OCI-LY3 (cell line): Measurements from ENCODE around the gene CCL25.

ENCODE experiments used
- H2AFZ ChIP-seq: fragments of 200-600, 300-600 bp; shearing (Covaris generic); 2 replicates; pipeline ENCODE4 v1.6.0; 2014; ENCODE audit warnings: antibody characterized with exemption, low read depth, low read length
- H3K27ac ChIP-seq: fragments of 200-600, 300-600 bp; sonication (generic); 2 replicates; pipeline ENCODE4 v1.5.1; 2014; ENCODE audit warnings: mild to moderate bottlenecking, low read length, moderate library complexity, mixed read lengths
- H3K27me3 ChIP-seq: fragments of 200-600, 300-600 bp; sonication (generic); 2 replicates; pipeline ENCODE4 v1.6.1; 2014; ENCODE audit warnings: low read depth, low read length, mixed read lengths
- H3K36me3 ChIP-seq: fragments of 200-600, 300-600 bp; sonication (generic); replicated peaks from 2 replicates; pipeline ENCODE3; 2014; ENCODE audit warnings: low read depth, low read length, mixed read lengths
- H3K4me1 ChIP-seq: fragments of 300-600, 200-600 bp; sonication (generic); 2 replicates; pipeline ENCODE4 v1.6.1; 2014; ENCODE audit warnings: low read length, mixed read lengths
- H3K4me2 ChIP-seq: fragments of 200-600, 300-600 bp; sonication (generic); 2 replicates; pipeline ENCODE4 v1.6.1; 2014; ENCODE audit warnings: low read length, mixed read lengths
- H3K4me3 ChIP-seq: fragments of 300-600, 200-600 bp; sonication (generic); 2 replicates; pipeline ENCODE4 v1.5.1; 2014; ENCODE audit warnings: antibody characterized with exemption, mild to moderate bottlenecking, low read length, moderate library complexity
- H3K79me2 ChIP-seq: fragments of 300-600, 200-600 bp; shearing (Covaris generic); 2 replicates; pipeline ENCODE4 v1.6.1; 2014; ENCODE audit warnings: mild to moderate bottlenecking, low read length, mixed read lengths
- H3K9ac ChIP-seq: fragments of 300-600, 200-600 bp; shearing (Covaris generic); 2 replicates; pipeline ENCODE4 v1.6.0; 2014; ENCODE audit warnings: mild to moderate bottlenecking, low read length, moderate library complexity
- H3K9me3 ChIP-seq: fragments of 200-600, 300-600 bp; shearing (Covaris generic); 2 replicates; pipeline ENCODE4 v1.6.1; 2014; ENCODE audit warnings: low read length, mixed read lengths; ENCODE audit not compliant: insufficient read depth
- H4K20me1 ChIP-seq: fragments of 200-600, 300-600 bp; sonication (generic); 2 replicates; pipeline ENCODE4 v1.6.1; 2016; ENCODE audit warnings: low read length, mixed read lengths; ENCODE audit not compliant: insufficient read depth
- EZH2phosphoT487 ChIP-seq: fragments of 200-600 bp; shearing (Covaris generic); IDR thresholded peaks from 2 replicates; pipeline ENCODE4 v1.6.1; 2018; ENCODE audit warnings: antibody characterized with exemption, mixed run types, low read depth
- TF ChIP-seq, protein P1 (sequence below): fragments of 200-600, 300-600 bp; sonication (generic); IDR thresholded peaks from 2 replicates; pipeline ENCODE4 v1.5.1; 2014; ENCODE audit warnings: antibody characterized with exemption, low read length, low read depth

Gene CCL25

DNA sequence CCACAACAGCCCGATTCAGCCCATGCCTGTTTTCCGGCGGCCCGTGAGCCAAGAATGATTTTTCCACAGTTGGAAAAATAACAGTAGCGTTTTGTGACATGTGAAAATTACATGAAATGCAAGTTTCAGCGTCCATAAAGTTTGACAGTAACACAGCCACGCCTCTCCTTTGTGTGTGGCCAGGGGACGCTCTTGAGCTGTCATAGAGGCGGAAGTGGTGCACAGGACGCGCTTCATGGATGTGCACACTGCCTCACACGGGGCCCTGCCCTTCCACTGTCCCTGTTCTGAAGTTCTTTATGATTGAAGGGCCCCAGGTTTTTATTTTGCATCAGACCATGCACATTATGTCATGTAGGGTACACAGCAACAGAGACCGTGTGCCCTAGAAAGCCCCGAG is 34.8 kb upstream of the CCL25 start:
- peak overlapping the region; percentile 59 for H3K4me2 ChIP-seq
- TF ChIP-seq EZH2phosphoT487, result no peak
- TF ChIP-seq, protein P1, sequence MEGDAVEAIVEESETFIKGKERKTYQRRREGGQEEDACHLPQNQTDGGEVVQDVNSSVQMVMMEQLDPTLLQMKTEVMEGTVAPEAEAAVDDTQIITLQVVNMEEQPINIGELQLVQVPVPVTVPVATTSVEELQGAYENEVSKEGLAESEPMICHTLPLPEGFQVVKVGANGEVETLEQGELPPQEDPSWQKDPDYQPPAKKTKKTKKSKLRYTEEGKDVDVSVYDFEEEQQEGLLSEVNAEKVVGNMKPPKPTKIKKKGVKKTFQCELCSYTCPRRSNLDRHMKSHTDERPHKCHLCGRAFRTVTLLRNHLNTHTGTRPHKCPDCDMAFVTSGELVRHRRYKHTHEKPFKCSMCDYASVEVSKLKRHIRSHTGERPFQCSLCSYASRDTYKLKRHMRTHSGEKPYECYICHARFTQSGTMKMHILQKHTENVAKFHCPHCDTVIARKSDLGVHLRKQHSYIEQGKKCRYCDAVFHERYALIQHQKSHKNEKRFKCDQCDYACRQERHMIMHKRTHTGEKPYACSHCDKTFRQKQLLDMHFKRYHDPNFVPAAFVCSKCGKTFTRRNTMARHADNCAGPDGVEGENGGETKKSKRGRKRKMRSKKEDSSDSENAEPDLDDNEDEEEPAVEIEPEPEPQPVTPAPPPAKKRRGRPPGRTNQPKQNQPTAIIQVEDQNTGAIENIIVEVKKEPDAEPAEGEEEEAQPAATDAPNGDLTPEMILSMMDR, result peak; percentile 69
- H3K36me3 ChIP-seq, result no peaks in the 10 kb centered on the region
- H2AFZ ChIP-seq, result 0 out of 2 replicates have a peak overlapping the region, but pooled peaks have one; percentile 49
- H3K27ac ChIP-seq, result no peak overlapping the region
- no peaks in the 10 kb centered on the region for H3K9me3 ChIP-seq
- H3K79me2 ChIP-seq, result no peaks in the 10 kb centered on the region
- H3K4me1 ChIP-seq, result peaks cover 5% of the 10 kb centered on the region; the same call in 1 of the 2 replicates
- H3K4me3 ChIP-seq, result peak overlapping the region; percentile 34; the same call in 1 of the 2 replicates
- H3K27me3 ChIP-seq, result no peaks in the 10 kb centered on the region
- no peak overlapping the region for H3K9ac ChIP-seq
- no peaks in the 10 kb centered on the region; the same call in 1 of the 2 replicates for H4K20me1 ChIP-seq

GRCh38 chr19:8020681-8021080 is 31.9 kb upstream of the CCL25 start:
- no peak overlapping the region for H3K27ac ChIP-seq
- H3K9me3 ChIP-seq, result no peaks in the 10 kb centered on the region
- H4K20me1 ChIP-seq, result no peaks in the 10 kb centered on the region; the same call in 1 of the 2 replicates
- peaks cover 5% of the 10 kb centered on the region; the same call in 1 of the 2 replicates for H3K4me1 ChIP-seq
- no peaks in the 10 kb centered on the region for H3K27me3 ChIP-seq
- TF ChIP-seq, protein P1, result no peak
- TF ChIP-seq EZH2phosphoT487, result no peak
- H3K36me3 ChIP-seq, result no peaks in the 10 kb centered on the region
- no peaks in the 10 kb centered on the region for H3K79me2 ChIP-seq
- no peak overlapping the region for H3K4me3 ChIP-seq
- no peak overlapping the region for H2AFZ ChIP-seq
- H3K9ac ChIP-seq, result no peak overlapping the region
- H3K4me2 ChIP-seq, result no peak overlapping the region

DNA sequence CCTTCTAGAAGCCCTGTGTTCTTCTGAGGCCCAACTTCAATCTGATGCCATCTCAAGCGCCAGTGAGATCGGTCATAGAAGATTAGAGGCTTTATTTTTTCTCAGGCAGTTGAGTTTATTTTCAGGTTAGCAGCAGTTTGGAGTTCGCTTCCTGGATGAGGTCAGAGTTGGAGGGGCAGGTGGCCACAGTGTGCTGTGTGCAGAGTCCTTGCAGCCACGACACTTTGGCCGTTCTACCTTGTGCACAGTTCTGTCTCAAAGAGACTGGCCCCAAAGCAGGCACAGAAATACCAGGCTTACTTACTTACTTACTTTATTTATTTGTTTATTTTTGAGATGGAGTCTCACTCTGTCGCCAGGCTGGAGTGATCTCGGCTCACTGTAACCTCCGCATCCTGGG is 31.2 kb upstream of the CCL25 start:
- Histone ChIP-seq H3K27ac (no peak overlapping the region), H2AFZ (no peak overlapping the region), H3K4me1 (peaks cover 5% of the 10 kb centered on the region; the same call in 1 of the 2 replicates), H4K20me1 (no peaks in the 10 kb centered on the region; the same call in 1 of the 2 replicates), H3K9ac (no peak overlapping the region), H3K27me3 (no peaks in the 10 kb centered on the region), H3K36me3 (no peaks in the 10 kb centered on the region), H3K79me2 (no peaks in the 10 kb centered on the region), H3K4me3 (no peak overlapping the region), H3K4me2 (no peak overlapping the region), H3K9me3 (no peaks in the 10 kb centered on the region)
- no peak for TF ChIP-seq EZH2phosphoT487
- TF ChIP-seq, protein P1, result no peak

DNA sequence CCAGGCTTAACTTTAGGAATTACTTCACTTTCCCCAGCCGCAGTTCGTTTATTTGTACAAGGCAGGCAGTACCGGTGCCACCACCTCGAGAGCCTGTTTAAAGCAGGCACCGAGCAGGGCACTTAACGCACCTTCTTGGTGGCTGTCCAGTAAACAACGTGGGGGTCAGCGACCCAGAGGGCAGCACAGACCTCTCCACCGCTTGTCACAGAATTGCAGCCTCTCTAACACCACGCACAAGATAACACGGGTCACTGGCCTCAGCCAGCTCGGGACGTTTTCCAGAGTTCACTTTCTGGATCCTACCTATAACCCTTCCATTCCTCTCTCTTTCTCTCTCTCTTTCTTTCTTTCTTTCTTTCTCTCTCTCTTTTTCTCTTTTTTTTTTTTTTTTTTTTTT is 30.3 kb upstream of the CCL25 start:
- Histone ChIP-seq H3K36me3 (no peaks in the 10 kb centered on the region), H3K27me3 (no peaks in the 10 kb centered on the region), H3K9ac (no peak overlapping the region), H3K9me3 (no peaks in the 10 kb centered on the region), H4K20me1 (no peaks in the 10 kb centered on the region; the same call in 1 of the 2 replicates), H3K4me1 (peaks cover 5% of the 10 kb centered on the region; the same call in 1 of the 2 replicates), H3K4me3 (no peak overlapping the region), H3K27ac (no peak overlapping the region), H3K4me2 (no peak overlapping the region), H2AFZ (no peak overlapping the region), H3K79me2 (no peaks in the 10 kb centered on the region)
- no peak for TF ChIP-seq EZH2phosphoT487
- TF ChIP-seq, protein P1, result no peak
